Heart left ventricle (tissue), 16 donors: Measurements from ENCODE around the gene MYLK2. TPM values are rescaled to one million over a fixed set of nuclear protein-coding genes. Genes with fewer than 3 reads are reported as not detected.
A peak's percentile ranks its signal among the peaks of the same experiment; 100 is the strongest.

Experiments used
- ATAC-seq, 4 donors: fragments of 200-7000 bp; cut with Tn5 transposase; one replicate each; pipeline ENCODE4 v1.9.1; 2020 to 2022; ENCODE audit warnings: moderate library complexity in 4 of 4, mild to moderate bottlenecking in 3 of 4, moderate number of reproducible peaks in 1 of 4
- DNase-seq, 5 donors: peaks; one replicate each; pipeline ENCODE4 v3.0.0-alpha.2; 2020
- H3K27ac ChIP-seq, 12 donors: fragments of 200-600 bp; sonication (generic) in 4 of 12; one replicate each; pipeline versions ENCODE4 v1.5.0 to v1.8.0; 2016 to 2022; ENCODE audit warnings: mild to moderate bottlenecking in 2 of 12
- H3K27me3 ChIP-seq, 9 donors: fragments of 200-600 bp; sonication (generic) in 2 of 9; one replicate each; pipeline versions ENCODE4 v1.5.1 to v1.8.0; 2016 to 2022; ENCODE audit warnings: mild to moderate bottlenecking in 3 of 9
- H3K36me3 ChIP-seq, 9 donors: fragments of 200-600 bp; sonication (generic) in 2 of 9; one replicate each; pipeline versions ENCODE4 v1.5.0 to v1.8.0; 2018 to 2022; ENCODE audit warnings: mild to moderate bottlenecking in 2 of 9
- H3K4me1 ChIP-seq, 12 donors: fragments of 200-600 bp; sonication (generic) in 4 of 12; one replicate each; pipeline versions ENCODE4 v1.5.0 to v1.8.0; 2016 to 2022; ENCODE audit warnings: mild to moderate bottlenecking in 3 of 12
- H3K4me3 ChIP-seq, 12 donors: fragments of 200-600 bp; sonication (generic) in 4 of 12; one replicate each; pipeline versions ENCODE4 v1.5.0 to v1.8.0; 2017 to 2022; ENCODE audit warnings: mild to moderate bottlenecking in 9 of 12, moderate library complexity in 4 of 12
- H3K9me3 ChIP-seq, 12 donors: fragments of 200-600 bp; sonication (generic) in 4 of 12; one replicate each; pipeline versions ENCODE4 v1.5.0 to v1.8.0; 2016 to 2022; ENCODE audit warnings: mild to moderate bottlenecking in 1 of 12
- POLR2A ChIP-seq, 2 donors: fragments of 450-650 bp; IDR thresholded peaks; one replicate each; pipeline ENCODE4 v1.6.1; 2017; ENCODE audit warnings: antibody characterized with exemption in 2 of 2, mild to moderate bottlenecking in 2 of 2, moderate library complexity in 2 of 2
- WGBS, 4 donors: extraction: QIAGEN DNeasy Blood & Tissue Kit in 2 of 4; methylation state at CpG; one replicate each; pipeline versions ENCODE4 v1.1.5 to v1.1.7; 2013 to 2018; 5-methylcytosine and 5-hydroxymethylcytosine counted together
- intact Hi-C, 10 donors: fragments of 100-400 bp; cut with DNase I; formaldehyde crosslinking; loops; one replicate each; pipeline versions ENCODE4 v1.11.1 to v1.14.2; 2022
- polyA plus RNA-seq, 2 donors: library from polyadenylated mRNA; stranded (reverse); fragments of 200-250 nt; gene quantifications; one replicate each; pipeline ENCODE4 v1.2.3, GENCODE V29; 2013
- total RNA-seq, 9 donors: library from RNA; depleted of rRNA in 2 of 9; stranded (reverse); fragments of >200 nt in 2 of 9; fragmentation: NEBNext Ultra II Directional in 3 of 9; extraction: Animal tissue kit (Norgen Biotek cat#: 25700) in 3 of 9; gene quantifications; one replicate each; pipeline versions ENCODE4 v1.1.0 to v1.2.4, GENCODE V29; 2016 to 2023
- TF ChIP-seq, protein P1 (sequence below), 12 donors: fragments of 200-600 bp; sonication (generic) in 4 of 12; IDR thresholded peaks; one replicate each; pipeline versions ENCODE4 v1.5.0 to v1.8.0; 2018 to 2022; ENCODE audit warnings: antibody characterized with exemption in 12 of 12, mild to moderate bottlenecking in 5 of 12
- donor health status: ischemic (EF 13 %, LVEDD 7.1; RV severe dilation, severe dysfunction).
- donor health status: healthy with polysubstance abuse.
- donor health status: DM: no; HTN: yes; CAD: no.
- donor health status: DM: no; HTN: no; CAD: no.
- donor health status: ischemic (EF 25% LVEDD 6.9; RV normal size, moderate dysfunction).
- donor health status: ischemic (EF 25% LVEDD 5.7; RV mildly dilated, moderate dysfunction).
- donor health status: healthy.
- donor health status: DM: yes; HTN: yes; CAD: no.
- donor health status: ischemic (EF 35%, LVEDD 5.7; RV mildly dilated, moderate dysfunction).
- donor health status: nonischemic (EF 11% LVEDD 7.7; RV severe dilation, severe dysfunction).
- donor health status: DM: yes; HTN: yes; CAD: no.
- donor health status: PGD.
- donor health status: ischemic (EF 29% LVEDD 5.4; RV normal size, mild dysfunction).
- donor health status: nonischemic (EF 23%, LVEDD 6.1; RV moderate dilation, normal function).

Gene MYLK2
- total and polyA plus RNA-seq, 11 donors = 0.10 to 0.76 (median 0.17) TPM; not detected in 1

DNA sequence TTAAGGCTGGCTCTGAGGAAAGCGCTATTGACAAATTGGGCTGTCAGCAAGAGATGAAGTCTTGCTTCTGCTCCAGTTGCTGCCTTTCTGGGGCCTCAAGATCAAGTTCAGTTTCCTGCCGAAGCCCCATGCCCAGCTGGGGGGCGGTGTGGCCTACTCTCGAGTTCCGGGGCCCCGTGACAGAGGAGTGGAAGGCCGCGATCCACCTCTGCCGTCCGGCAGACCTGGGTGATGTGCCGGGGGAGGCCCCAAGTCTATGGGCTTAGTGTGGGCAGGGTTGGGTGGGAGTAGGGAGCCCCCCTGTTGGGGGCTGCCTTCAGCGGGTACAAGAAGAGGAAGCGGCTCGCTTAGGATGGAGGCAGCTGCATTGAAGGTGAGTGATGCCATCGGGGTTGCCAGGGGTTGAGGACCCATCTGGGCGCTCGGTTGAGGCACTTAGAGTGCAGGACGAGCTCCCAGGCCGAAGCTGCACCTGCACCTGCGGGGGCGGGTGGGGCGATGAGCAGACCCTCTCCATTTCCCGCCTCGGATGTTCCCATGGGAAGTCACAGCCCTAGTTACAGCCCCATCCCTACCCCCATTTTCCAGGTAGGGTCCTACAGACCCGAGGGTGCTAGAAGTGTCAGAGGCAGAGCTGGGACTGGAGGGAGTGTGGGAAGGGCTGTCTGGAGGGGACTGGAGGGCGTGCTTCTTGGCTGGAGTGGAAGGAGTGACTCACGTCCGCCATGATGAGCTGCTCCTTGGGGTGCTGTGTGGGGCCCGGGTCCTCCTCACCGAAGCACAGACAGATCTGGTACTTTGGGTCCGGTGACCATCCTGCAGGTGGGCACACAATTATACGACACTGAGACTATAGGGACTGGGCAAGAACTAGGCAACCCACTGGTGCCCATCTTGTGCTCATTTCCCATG lies 29.2 kb downstream of the MYLK2 start:
- WGBS, 4 donors = 86 to 90% (median 89%) methylated on average over 24 to 32 of the region's 32 CpGs
- Histone ChIP-seq H3K4me3 (no peak overlapping the region), H3K9me3 (no peaks in the 10 kb centered on the region), H3K27ac (no peak overlapping the region), H3K27me3 (peaks cover 0 to 43% (median 19%) of the 10 kb centered on the region in 9 donors), H3K4me1 (peaks cover 0 to 26% (median 3%) of the 10 kb centered on the region in 12 donors), H3K36me3 (no peaks in the 10 kb centered on the region)
- ATAC-seq (no peak), DNase-seq (no peak)
- TF ChIP-seq, protein P1, sequence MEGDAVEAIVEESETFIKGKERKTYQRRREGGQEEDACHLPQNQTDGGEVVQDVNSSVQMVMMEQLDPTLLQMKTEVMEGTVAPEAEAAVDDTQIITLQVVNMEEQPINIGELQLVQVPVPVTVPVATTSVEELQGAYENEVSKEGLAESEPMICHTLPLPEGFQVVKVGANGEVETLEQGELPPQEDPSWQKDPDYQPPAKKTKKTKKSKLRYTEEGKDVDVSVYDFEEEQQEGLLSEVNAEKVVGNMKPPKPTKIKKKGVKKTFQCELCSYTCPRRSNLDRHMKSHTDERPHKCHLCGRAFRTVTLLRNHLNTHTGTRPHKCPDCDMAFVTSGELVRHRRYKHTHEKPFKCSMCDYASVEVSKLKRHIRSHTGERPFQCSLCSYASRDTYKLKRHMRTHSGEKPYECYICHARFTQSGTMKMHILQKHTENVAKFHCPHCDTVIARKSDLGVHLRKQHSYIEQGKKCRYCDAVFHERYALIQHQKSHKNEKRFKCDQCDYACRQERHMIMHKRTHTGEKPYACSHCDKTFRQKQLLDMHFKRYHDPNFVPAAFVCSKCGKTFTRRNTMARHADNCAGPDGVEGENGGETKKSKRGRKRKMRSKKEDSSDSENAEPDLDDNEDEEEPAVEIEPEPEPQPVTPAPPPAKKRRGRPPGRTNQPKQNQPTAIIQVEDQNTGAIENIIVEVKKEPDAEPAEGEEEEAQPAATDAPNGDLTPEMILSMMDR (IDR thresholded peaks at IDR 0.05) = no peak
- no peak for TF ChIP-seq POLR2A (IDR thresholded peaks at IDR 0.05)
- intact Hi-C loops = no loop called here

DNA sequence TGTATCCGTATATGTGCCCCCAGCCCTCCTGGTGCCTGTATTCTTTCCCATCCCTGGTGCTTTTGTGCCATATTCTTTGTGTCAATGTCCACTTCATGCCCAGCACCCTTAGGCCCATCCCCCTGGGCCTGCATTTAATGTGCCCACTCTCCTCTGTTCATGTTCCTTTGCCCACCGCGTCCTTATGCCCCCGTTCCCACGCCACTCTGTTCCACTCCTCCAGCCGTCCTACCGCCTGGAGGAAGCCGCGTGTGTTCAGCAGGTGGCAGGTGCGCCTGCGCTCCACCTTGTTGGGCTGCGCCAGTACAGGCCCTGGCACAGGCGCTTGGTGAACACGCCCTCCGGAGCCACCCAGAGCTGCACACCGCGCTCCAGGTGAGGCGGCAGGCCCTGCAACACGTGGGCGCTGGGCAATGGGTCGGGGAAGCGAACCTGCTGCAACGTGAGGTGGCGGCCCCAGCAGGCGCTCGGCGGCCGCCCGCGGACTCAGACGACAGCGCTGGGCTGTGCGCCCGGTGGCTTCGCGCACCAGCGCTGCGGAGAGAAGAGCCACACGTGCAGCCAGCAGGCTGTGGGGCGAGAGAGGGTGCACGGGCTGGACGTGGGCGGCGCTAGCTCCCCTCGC lies 30.3 kb downstream of the MYLK2 start:
- Histone ChIP-seq H3K36me3 (no peaks in the 10 kb centered on the region), H3K9me3 (no peaks in the 10 kb centered on the region), H3K27ac (no peak overlapping the region), H3K27me3 (peaks cover 0 to 53% (median 19%) of the 10 kb centered on the region in 9 donors), H3K4me3 (no peak overlapping the region), H3K4me1 (peaks cover 0 to 20% (median 2%) of the 10 kb centered on the region in 12 donors)
- no peak for DNase-seq
- WGBS, 4 donors = 24 to 33% (median 30%) methylated on average over 35 to 45 of the region's 45 CpGs
- TF ChIP-seq, protein P1 (IDR thresholded peaks at IDR 0.05) = no peak
- TF ChIP-seq POLR2A (IDR thresholded peaks at IDR 0.05) = no peak
- intact Hi-C loops = no loop called here
- ATAC-seq = peak in 1 of 4 donors; percentile 19

- Histone ChIP-seq H3K27ac (no peak overlapping the region), H3K36me3 (no peaks in the 10 kb centered on the region), H3K27me3 (peaks cover 0 to 59% (median 19%) of the 10 kb centered on the region in 9 donors), H3K9me3 (no peaks in the 10 kb centered on the region), H3K4me3 (no peak overlapping the region), H3K4me1 (peaks cover 0 to 9% (median under 1%) of the 10 kb centered on the region in 12 donors)
- TF ChIP-seq, protein P1 (IDR thresholded peaks at IDR 0.05) = no peak
- TF ChIP-seq POLR2A (IDR thresholded peaks at IDR 0.05) = no peak
- ATAC-seq (no peak), DNase-seq (no peak)
- 60 to 66% (median 62%) methylated on average over 11 of the region's 11 CpGs for WGBS, 4 donors
- intact Hi-C loops = loop anchor here in 9 of 10 donors (2.0 to 10.0 kb wide), 8 partner anchors 99 to 243 kb away; partner anchors contain the start of gene PDRG1 (in 1 of the 9)
Observed at GRCh38 chr20:31851240-31851955, 32.2 kb downstream of the MYLK2 start.
